D721Med (cell line): ENCODE data around the gene C4A.
A peak's percentile ranks its signal among the peaks of the same experiment; 100 is the strongest.

Experiments
- DNase-seq: peaks from one replicate; pipeline ENCODE4 v3.0.0; 2011; ENCODE audit warnings: low spot score; ENCODE audit not compliant: insufficient read length
- FAIRE-seq: peaks from 2 replicates; lab custom pipeline; 2011; peaks lifted over from hg19 to GRCh38; lab: Jason Lieb, UNC
- CTCF ChIP-seq: IDR thresholded peaks from 2 replicates; pipeline ENCODE4 v1.5.1; 2012; ENCODE audit warnings: mild to moderate bottlenecking, control low read depth; ENCODE audit not compliant: insufficient read depth; ENCODE audit errors: missing control alignments

Gene C4A

GRCh38 chr6:31949926-31950548 is 31.8 kb upstream of the C4A start:
- FAIRE-seq: no peak
- no peak for TF ChIP-seq CTCF

GRCh38 chr6:31952140-31952805 is 29.6 kb upstream of the C4A start:
- FAIRE-seq: no peak
- peak; percentile 51 for DNase-seq
- TF ChIP-seq CTCF: peak; percentile 63

More at GRCh38 chr6:31949926-31950548, 31.8 kb upstream of the C4A start:
- DNase-seq: no peak

- no peak for FAIRE-seq
- TF ChIP-seq CTCF: no peak
- DNase-seq: no peak
These were observed 29.0 kb upstream of the C4A start for GRCh38 chr6:31952890-31953289.

- FAIRE-seq: no peak
- no peak for TF ChIP-seq CTCF
- no peak for DNase-seq
These were observed 27.3 kb upstream of the C4A start for GRCh38 chr6:31954511-31954910.

- DNase-seq (no peak), FAIRE-seq (no peak)
- TF ChIP-seq CTCF: no peak
These were observed 25.1 kb upstream of the C4A start for GRCh38 chr6:31956796-31957195.

GRCh38 chr6:31958412-31958740 is 23.5 kb upstream of the C4A start:
- TF ChIP-seq CTCF: no peak
- DNase-seq (no peak), FAIRE-seq (no peak)
